Loucy (cell line): ENCODE data around the gene FOXL3.

Experiments
- H2AFZ ChIP-seq: fragments of 200-600 bp; sonication (generic); 2 replicates; pipeline ENCODE4 v1.6.0; 2016; ENCODE audit warnings: antibody characterized with exemption, mild to moderate bottlenecking, low read length, moderate library complexity
- H3F3A ChIP-seq: fragments of 200-600 bp; 2 replicates; pipeline ENCODE4 v1.6.0; 2016; ENCODE audit warnings: antibody characterized with exemption, low read depth, mild to moderate bottlenecking
- H3K27me3 ChIP-seq: fragments of 200-600 bp; sonication (generic); 2 replicates; pipeline ENCODE4 v1.6.1; 2014; ENCODE audit warnings: low read length, mild to moderate bottlenecking; ENCODE audit not compliant: insufficient read depth, poor library complexity, severe bottlenecking
- H3K36me3 ChIP-seq: fragments of 200-600 bp; sonication (generic); 2 replicates; pipeline ENCODE4 v1.6.1; 2016; ENCODE audit warnings: low read length; ENCODE audit not compliant: insufficient read depth
- H3K4me1 ChIP-seq: fragments of 200-600 bp; sonication (generic); 2 replicates; pipeline ENCODE4 v1.5.1; 2014; ENCODE audit warnings: low read length, mild to moderate bottlenecking; ENCODE audit not compliant: insufficient read depth, poor library complexity, severe bottlenecking
- H3K4me2 ChIP-seq: fragments of 200-600 bp; sonication (generic); 2 replicates; pipeline ENCODE4 v1.6.0; 2014; ENCODE audit warnings: antibody characterized with exemption, low read length, low read depth, mild to moderate bottlenecking; ENCODE audit not compliant: poor library complexity, severe bottlenecking
- H3K4me3 ChIP-seq: fragments of 200-600 bp; sonication (generic); 2 replicates; pipeline ENCODE4 v1.5.1; 2014; ENCODE audit warnings: low read length, mild to moderate bottlenecking, mixed read lengths; ENCODE audit not compliant: poor library complexity, severe bottlenecking
- H3K79me2 ChIP-seq: fragments of 200-600 bp; sonication (generic); 2 replicates; pipeline ENCODE4 v1.6.1; 2014; ENCODE audit warnings: low read length; ENCODE audit not compliant: insufficient read depth
- H3K9ac ChIP-seq: fragments of 200-600 bp; sonication (generic); 2 replicates; pipeline ENCODE4 v1.6.0; 2014; ENCODE audit warnings: mild to moderate bottlenecking, low read depth, low read length, moderate library complexity; ENCODE audit not compliant: poor library complexity, severe bottlenecking
- H3K9me2 ChIP-seq: fragments of 200-600 bp; sonication (generic); replicated peaks from 2 replicates; pipeline ENCODE4 v1.6.1; 2016; ENCODE audit warnings: low read depth, low read length, mixed read lengths
- H3K9me3 ChIP-seq: fragments of 200-600 bp; sonication (generic); 2 replicates; pipeline ENCODE4 v1.6.1; 2014; ENCODE audit warnings: mild to moderate bottlenecking, antibody characterized with exemption, low read length, low read depth; ENCODE audit not compliant: insufficient read depth
- H4K20me1 ChIP-seq: fragments of 200-600 bp; sonication (generic); 2 replicates; pipeline ENCODE4 v1.6.0; 2014; ENCODE audit warnings: antibody characterized with exemption, low read length, mild to moderate bottlenecking; ENCODE audit not compliant: insufficient read depth, poor library complexity, severe bottlenecking
- CTCF ChIP-seq: fragments of 200-600 bp; sonication (generic); conservative IDR thresholded peaks from 2 replicates; pipeline ENCODE4 v1.5.1; 2014; ENCODE audit warnings: mild to moderate bottlenecking, antibody characterized with exemption, low read length
- EZH2phosphoT487 ChIP-seq: fragments of 200-600 bp; IDR thresholded peaks from 2 replicates; pipeline ENCODE4 v1.6.1; 2018; ENCODE audit warnings: antibody characterized with exemption, mild to moderate bottlenecking, moderate library complexity, borderline replicate concordance

FOXL3 gene

GRCh38 chr7:332020-332517 lies 42.1 kb downstream of the FOXL3 start:
- no peak overlapping the region for H2AFZ ChIP-seq
- H4K20me1 ChIP-seq: no peaks in the 10 kb centered on the region
- H3K4me3 ChIP-seq: no peak overlapping the region
- no peak overlapping the region for H3K9ac ChIP-seq
- no peak overlapping the region for H3K4me2 ChIP-seq
- H3K9me2 ChIP-seq: no peaks in the 10 kb centered on the region
- no peak for TF ChIP-seq EZH2phosphoT487
- no peak for TF ChIP-seq CTCF
- no peaks in the 10 kb centered on the region for H3K27me3 ChIP-seq
- no peaks in the 10 kb centered on the region; the same call in 1 of the 2 replicates for H3K9me3 ChIP-seq
- H3K4me1 ChIP-seq: no peaks in the 10 kb centered on the region
- H3F3A ChIP-seq: no peaks in the 10 kb centered on the region; the same call in 1 of the 2 replicates
- H3K36me3 ChIP-seq: no peaks in the 10 kb centered on the region
- no peaks in the 10 kb centered on the region for H3K79me2 ChIP-seq

GRCh38 chr7:332646-333392 lies 42.8 kb downstream of the FOXL3 start:
- Histone ChIP-seq H2AFZ (peak overlapping the region; percentile 84), H3K4me1 (no peaks in the 10 kb centered on the region), H3K9me3 (no peaks in the 10 kb centered on the region; the same call in 1 of the 2 replicates), H3K9me2 (no peaks in the 10 kb centered on the region), H3F3A (no peaks in the 10 kb centered on the region; the same call in 1 of the 2 replicates), H3K4me2 (peak overlapping the region; percentile 48), H3K27me3 (no peaks in the 10 kb centered on the region), H3K79me2 (no peaks in the 10 kb centered on the region), H3K4me3 (peak overlapping the region; percentile 38), H3K9ac (no peak overlapping the region), H4K20me1 (no peaks in the 10 kb centered on the region), H3K36me3 (no peaks in the 10 kb centered on the region)
- TF ChIP-seq EZH2phosphoT487 (no peak), CTCF (peak; percentile 68)

GRCh38 chr7:333393-333764 lies 43.4 kb downstream of the FOXL3 start:
- Histone ChIP-seq H3K27me3 (no peaks in the 10 kb centered on the region), H3F3A (no peaks in the 10 kb centered on the region; the same call in 1 of the 2 replicates), H4K20me1 (no peaks in the 10 kb centered on the region), H3K9me2 (no peaks in the 10 kb centered on the region), H3K4me1 (no peaks in the 10 kb centered on the region), H3K9ac (no peak overlapping the region), H3K79me2 (no peaks in the 10 kb centered on the region), H2AFZ (no peak overlapping the region), H3K9me3 (no peaks in the 10 kb centered on the region; the same call in 1 of the 2 replicates), H3K4me3 (no peak overlapping the region), H3K36me3 (no peaks in the 10 kb centered on the region), H3K4me2 (no peak overlapping the region)
- no peak for TF ChIP-seq EZH2phosphoT487
- TF ChIP-seq CTCF: no peak
